ENCODE measurements around the gene ROBO1. TPM values are rescaled to one million over a fixed set of nuclear protein-coding genes. Genes with fewer than 3 reads are reported as not detected.

The ROBO1 gene
- total RNA-seq, 2 experiments from 2014 or later: not detected

- H3K27me3 Mint-ChIP-seq: no peaks in the 10 kb centered on the region
- peaks cover 4% of the 10 kb centered on the region for H3K9me3 Mint-ChIP-seq
- CTCF ChIA-PET: no interaction called here
- DNase-seq: no peak
- H3K4me1 Mint-ChIP-seq: no peaks in the 10 kb centered on the region
- no peak overlapping the region for H3K4me3 Mint-ChIP-seq
- no peak overlapping the region for H3K27ac Mint-ChIP-seq
- POLR2A ChIA-PET: no interaction called here
- no peaks in the 10 kb centered on the region for H3K36me3 Mint-ChIP-seq (ENCODE audit: low read depth)
Measured at GRCh38 chr3:78951342-78951945, 816.4 kb downstream of the ROBO1 start.

- no peak overlapping the region for H3K4me3 Mint-ChIP-seq
Measured at GRCh38 chr3:78941587-78941986, 826.2 kb downstream of the ROBO1 start.

GRCh38 chr3:78940626-78941025 lies 827.2 kb downstream of the ROBO1 start:
- Mint-ChIP-seq H3K27ac (no peak overlapping the region), H3K4me1 (no peaks in the 10 kb centered on the region), H3K27me3 (no peaks in the 10 kb centered on the region), H3K9me3 (peaks cover 22% of the 10 kb centered on the region), H3K4me3 (no peak overlapping the region), H3K36me3 (ENCODE audit: low read depth) (no peaks in the 10 kb centered on the region)
- no peak for DNase-seq
- ChIA-PET CTCF (no interaction called here), POLR2A (no interaction called here)

More at GRCh38 chr3:78941587-78941986, 826.2 kb downstream of the ROBO1 start:
- no peak for DNase-seq
- no peaks in the 10 kb centered on the region for H3K4me1 Mint-ChIP-seq
- ChIA-PET POLR2A (no interaction called here), CTCF (no interaction called here)
- H3K36me3 Mint-ChIP-seq (ENCODE audit: low read depth): no peaks in the 10 kb centered on the region
- no peak overlapping the region for H3K27ac Mint-ChIP-seq
- H3K27me3 Mint-ChIP-seq: no peaks in the 10 kb centered on the region
- peaks cover 22% of the 10 kb centered on the region for H3K9me3 Mint-ChIP-seq

GRCh38 chr3:78940128-78940527 lies 827.7 kb downstream of the ROBO1 start:
- CTCF ChIA-PET: no interaction called here
- H3K4me1 Mint-ChIP-seq: no peaks in the 10 kb centered on the region
- POLR2A ChIA-PET: no interaction called here
- no peaks in the 10 kb centered on the region for H3K27me3 Mint-ChIP-seq
- H3K27ac Mint-ChIP-seq: no peak overlapping the region
- no peaks in the 10 kb centered on the region for H3K36me3 Mint-ChIP-seq (ENCODE audit: low read depth)
- H3K4me3 Mint-ChIP-seq: no peak overlapping the region
- DNase-seq: no peak
- peaks cover 20% of the 10 kb centered on the region for H3K9me3 Mint-ChIP-seq

GRCh38 chr3:78937475-78937874 lies 830.3 kb downstream of the ROBO1 start:
- no peak for DNase-seq
- Mint-ChIP-seq H3K36me3 (ENCODE audit: low read depth) (no peaks in the 10 kb centered on the region), H3K4me1 (no peaks in the 10 kb centered on the region), H3K9me3 (peaks cover 16% of the 10 kb centered on the region), H3K4me3 (no peak overlapping the region), H3K27ac (no peak overlapping the region), H3K27me3 (no peaks in the 10 kb centered on the region)
- CTCF ChIA-PET: no interaction called here
- POLR2A ChIA-PET: no interaction called here

- H3K9me3 Mint-ChIP-seq: peaks cover 4% of the 10 kb centered on the region
- ChIA-PET POLR2A (no interaction called here), CTCF (no interaction called here)
- no peaks in the 10 kb centered on the region for H3K27me3 Mint-ChIP-seq
- no peaks in the 10 kb centered on the region for H3K36me3 Mint-ChIP-seq (ENCODE audit: low read depth)
- no peak for DNase-seq
- no peak overlapping the region for H3K27ac Mint-ChIP-seq
- H3K4me1 Mint-ChIP-seq: no peaks in the 10 kb centered on the region
- no peak overlapping the region for H3K4me3 Mint-ChIP-seq
Measured at GRCh38 chr3:78927759-78928158, 840.0 kb downstream of the ROBO1 start.

- no peak for DNase-seq
- no peaks in the 10 kb centered on the region for H3K27me3 Mint-ChIP-seq
- no peak overlapping the region for H3K27ac Mint-ChIP-seq
- ChIA-PET CTCF (no interaction called here), POLR2A (no interaction called here)
- H3K4me1 Mint-ChIP-seq: no peaks in the 10 kb centered on the region
- H3K36me3 Mint-ChIP-seq (ENCODE audit: low read depth): no peaks in the 10 kb centered on the region
- H3K4me3 Mint-ChIP-seq: no peak overlapping the region
- H3K9me3 Mint-ChIP-seq: peaks cover 4% of the 10 kb centered on the region
Measured at GRCh38 chr3:78926523-78926922, 841.3 kb downstream of the ROBO1 start.

GRCh38 chr3:78924711-78925110 lies 843.1 kb downstream of the ROBO1 start:
- no peak overlapping the region for H3K27ac Mint-ChIP-seq
- H3K27me3 Mint-ChIP-seq: no peaks in the 10 kb centered on the region
- H3K4me1 Mint-ChIP-seq: no peaks in the 10 kb centered on the region
- H3K9me3 Mint-ChIP-seq: peaks cover 4% of the 10 kb centered on the region
- no peak overlapping the region for H3K4me3 Mint-ChIP-seq
- DNase-seq: no peak
- ChIA-PET CTCF (no interaction called here), POLR2A (no interaction called here)
- no peaks in the 10 kb centered on the region for H3K36me3 Mint-ChIP-seq (ENCODE audit: low read depth)

GRCh38 chr3:78919021-78919755 lies 848.6 kb downstream of the ROBO1 start:
- H3K27me3 Mint-ChIP-seq: no peaks in the 10 kb centered on the region
- H3K36me3 Mint-ChIP-seq (ENCODE audit: low read depth): no peaks in the 10 kb centered on the region
- H3K4me3 Mint-ChIP-seq: no peak overlapping the region
- DNase-seq: no peak
- H3K9me3 Mint-ChIP-seq: no peaks in the 10 kb centered on the region
- no peak overlapping the region for H3K27ac Mint-ChIP-seq
- ChIA-PET CTCF (no interaction called here), POLR2A (no interaction called here)
- H3K4me1 Mint-ChIP-seq: no peaks in the 10 kb centered on the region

- H3K4me3 Mint-ChIP-seq: no peak overlapping the region
- CTCF ChIA-PET: no interaction called here
- H3K36me3 Mint-ChIP-seq (ENCODE audit: low read depth): no peaks in the 10 kb centered on the region
- peaks cover 3% of the 10 kb centered on the region for H3K9me3 Mint-ChIP-seq
- no peak for DNase-seq
- no peaks in the 10 kb centered on the region for H3K4me1 Mint-ChIP-seq
- no peaks in the 10 kb centered on the region for H3K27me3 Mint-ChIP-seq
- POLR2A ChIA-PET: no interaction called here
- H3K27ac Mint-ChIP-seq: no peak overlapping the region
Measured at GRCh38 chr3:78918361-78919020, 849.3 kb downstream of the ROBO1 start.

- Mint-ChIP-seq H3K9me3 (peaks cover 3% of the 10 kb centered on the region), H3K4me1 (no peaks in the 10 kb centered on the region), H3K27me3 (no peaks in the 10 kb centered on the region), H3K4me3 (no peak overlapping the region), H3K36me3 (ENCODE audit: low read depth) (no peaks in the 10 kb centered on the region), H3K27ac (no peak overlapping the region)
- DNase-seq: no peak
- ChIA-PET POLR2A (no interaction called here), CTCF (no interaction called here)
Measured at GRCh38 chr3:78917536-78917935, 850.3 kb downstream of the ROBO1 start.

- no peak for DNase-seq
- Mint-ChIP-seq H3K9me3 (peaks cover 3% of the 10 kb centered on the region), H3K4me1 (no peaks in the 10 kb centered on the region), H3K4me3 (no peak overlapping the region), H3K36me3 (ENCODE audit: low read depth) (no peaks in the 10 kb centered on the region), H3K27me3 (no peaks in the 10 kb centered on the region), H3K27ac (no peak overlapping the region)
- CTCF ChIA-PET: no interaction called here
- POLR2A ChIA-PET: no interaction called here
Measured at GRCh38 chr3:78913711-78914110, 854.1 kb downstream of the ROBO1 start.

GRCh38 chr3:78912687-78913086 lies 855.1 kb downstream of the ROBO1 start:
- DNase-seq: no peak
- Mint-ChIP-seq H3K4me3 (no peak overlapping the region), H3K36me3 (ENCODE audit: low read depth) (no peaks in the 10 kb centered on the region), H3K27me3 (no peaks in the 10 kb centered on the region), H3K9me3 (peaks cover 3% of the 10 kb centered on the region), H3K4me1 (no peaks in the 10 kb centered on the region), H3K27ac (no peak overlapping the region)
- ChIA-PET POLR2A (no interaction called here), CTCF (no interaction called here)

GRCh38 chr3:78912259-78912658 lies 855.5 kb downstream of the ROBO1 start:
- no peaks in the 10 kb centered on the region for H3K27me3 Mint-ChIP-seq
- H3K36me3 Mint-ChIP-seq (ENCODE audit: low read depth): no peaks in the 10 kb centered on the region
- ChIA-PET POLR2A (no interaction called here), CTCF (no interaction called here)
- H3K4me3 Mint-ChIP-seq: no peak overlapping the region
- no peak overlapping the region for H3K27ac Mint-ChIP-seq
- DNase-seq: no peak
- peaks cover 3% of the 10 kb centered on the region for H3K9me3 Mint-ChIP-seq
- no peaks in the 10 kb centered on the region for H3K4me1 Mint-ChIP-seq

Data from activated CD4-positive, alpha-beta memory T cell treated with anti-CD3 and anti-CD28 coated beads, Interleukin-2, amount 10 ng/mL, durations not matched to agents 7 days and 5 days (primary cell).